Measurements from ENCODE around the gene RPS5.
"Not testable (repeated sequence)": the region's sequence is repeated elsewhere in the genome, so short reads cannot be mapped to it uniquely, and the experiment has no call there.

RPS5 gene

GRCh38 chr19:58386576-58387337, at the start of gene RPS5:
Gene RPS5 (plus strand): TSS chr19:58387269. CDS start chr19:58388138, 869 bp downstream.
- peak; percentile 93 to 97 for DNase-seq (ENCODE audit: low read depth in 1 of 2, low spot score in 1 of 2)

- no peak for DNase-seq (ENCODE audit: low read depth in 1 of 2, low spot score in 1 of 2)
Measured at GRCh38 chr19:58338336-58338735, 48.7 kb upstream of the RPS5 start.

DNA sequence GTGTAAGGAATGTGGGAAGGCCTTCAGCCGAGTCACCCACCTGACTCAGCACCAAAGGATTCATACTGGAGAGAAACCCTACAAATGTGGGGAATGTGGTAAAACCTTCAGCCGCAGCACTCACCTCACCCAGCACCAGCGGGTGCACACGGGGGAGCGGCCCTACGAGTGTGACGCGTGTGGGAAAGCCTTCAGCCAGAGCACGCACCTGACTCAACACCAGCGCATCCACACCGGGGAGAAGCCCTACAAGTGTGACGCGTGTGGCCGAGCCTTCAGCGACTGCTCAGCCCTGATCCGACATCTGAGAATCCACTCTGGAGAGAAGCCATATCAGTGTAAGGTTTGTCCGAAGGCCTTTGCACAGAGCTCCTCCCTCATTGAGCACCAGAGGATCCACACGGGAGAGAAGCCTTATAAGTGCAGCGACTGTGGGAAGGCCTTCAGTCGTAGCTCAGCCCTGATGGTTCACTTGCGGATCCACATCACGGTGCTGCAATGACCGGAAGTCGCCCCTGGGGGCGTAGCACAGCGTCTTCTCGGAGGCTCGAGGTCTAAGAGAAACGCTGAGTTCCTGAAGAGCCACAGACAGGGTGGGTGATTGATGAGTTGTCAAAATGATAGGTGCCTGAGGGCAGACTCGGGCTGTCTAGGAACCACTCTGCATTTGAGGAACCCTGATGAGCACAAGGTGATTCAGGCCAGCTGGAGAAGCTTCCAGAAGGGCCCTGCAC, 48.1 kb upstream of the RPS5 start:
- no peak for DNase-seq (ENCODE audit: low read depth in 1 of 2, low spot score in 1 of 2)

DNA sequence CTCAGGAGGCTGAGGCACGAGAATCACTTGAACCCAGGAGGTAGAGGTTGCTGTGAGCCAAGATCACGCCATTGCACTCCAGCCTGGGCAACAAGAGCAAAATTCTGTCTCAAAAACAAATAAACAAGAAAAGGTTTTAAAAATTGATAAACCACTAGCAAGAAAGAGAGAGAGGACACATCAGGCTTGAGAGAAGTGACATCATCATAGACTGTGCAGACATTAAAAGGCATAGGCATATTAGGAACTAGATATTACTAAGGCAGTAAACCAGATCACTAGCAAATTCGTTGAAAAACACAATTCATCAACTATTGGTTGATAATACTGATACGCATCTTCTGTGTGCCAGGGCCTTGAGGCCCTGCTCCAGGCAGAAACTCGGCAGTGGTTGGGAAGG, 41.5 kb upstream of the RPS5 start:
- no peak for DNase-seq (ENCODE audit: low read depth in 1 of 2, low spot score in 1 of 2)

- peak; percentile 42 to 52 for DNase-seq (ENCODE audit: low read depth in 1 of 2, low spot score in 1 of 2)
Measured at GRCh38 chr19:58346961-58347929, 39.8 kb upstream of the RPS5 start.

GRCh38 chr19:58348080-58348479, 39.0 kb upstream of the RPS5 start:
- not testable (repeated sequence) for DNase-seq (ENCODE audit: low read depth in 1 of 2, low spot score in 1 of 2)

GRCh38 chr19:58349590-58349989, 37.5 kb upstream of the RPS5 start:
- no peak for DNase-seq (ENCODE audit: low read depth in 1 of 2, low spot score in 1 of 2)

GRCh38 chr19:58350001-58350861, 36.8 kb upstream of the RPS5 start:
- DNase-seq (ENCODE audit: low read depth in 1 of 2, low spot score in 1 of 2) = no peak

GRCh38 chr19:58350871-58351557, 36.1 kb upstream of the RPS5 start:
- no peak for DNase-seq (ENCODE audit: low read depth in 1 of 2, low spot score in 1 of 2)

- no peak for DNase-seq (ENCODE audit: low read depth in 1 of 2, low spot score in 1 of 2)
Measured at GRCh38 chr19:58351558-58351878, 35.6 kb upstream of the RPS5 start.

DNA sequence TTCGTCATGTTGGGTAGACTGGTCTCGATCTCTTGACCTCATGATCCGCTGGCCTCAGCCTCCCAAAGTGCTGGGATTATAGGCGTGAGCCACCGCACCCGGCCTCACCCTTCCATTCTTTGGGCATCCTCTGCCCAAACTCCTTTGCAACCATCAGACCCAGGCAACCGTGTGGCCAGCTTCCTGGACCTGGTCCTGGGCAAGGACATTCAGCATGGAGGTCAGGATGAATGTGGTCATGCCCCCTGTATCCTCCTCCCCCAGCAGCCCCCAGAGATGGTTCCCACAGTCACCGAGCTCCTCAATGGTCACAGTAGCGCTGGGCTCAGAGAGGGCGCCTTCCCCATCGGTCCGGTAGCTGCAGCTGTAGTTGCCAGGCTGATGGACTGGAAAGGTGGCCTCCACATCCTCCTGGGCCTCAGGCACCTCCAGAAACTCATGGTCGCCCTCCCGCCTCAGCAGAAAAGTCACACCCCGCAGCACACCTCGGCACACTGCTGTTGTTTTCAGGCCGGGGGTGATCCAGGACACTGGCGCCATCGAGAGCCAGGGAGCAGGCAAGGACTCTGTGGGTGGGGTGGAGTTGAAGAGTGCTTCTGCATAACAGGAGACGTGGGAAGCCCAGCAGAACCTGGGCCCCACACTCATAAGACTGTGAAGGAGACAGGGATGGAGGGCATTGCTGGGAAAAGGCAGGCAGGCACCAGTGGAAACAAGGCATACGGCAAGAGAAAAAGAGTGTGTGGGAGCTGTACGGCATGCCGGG, 34.9 kb upstream of the RPS5 start:
- no peak for DNase-seq (ENCODE audit: low read depth in 1 of 2, low spot score in 1 of 2)

DNA sequence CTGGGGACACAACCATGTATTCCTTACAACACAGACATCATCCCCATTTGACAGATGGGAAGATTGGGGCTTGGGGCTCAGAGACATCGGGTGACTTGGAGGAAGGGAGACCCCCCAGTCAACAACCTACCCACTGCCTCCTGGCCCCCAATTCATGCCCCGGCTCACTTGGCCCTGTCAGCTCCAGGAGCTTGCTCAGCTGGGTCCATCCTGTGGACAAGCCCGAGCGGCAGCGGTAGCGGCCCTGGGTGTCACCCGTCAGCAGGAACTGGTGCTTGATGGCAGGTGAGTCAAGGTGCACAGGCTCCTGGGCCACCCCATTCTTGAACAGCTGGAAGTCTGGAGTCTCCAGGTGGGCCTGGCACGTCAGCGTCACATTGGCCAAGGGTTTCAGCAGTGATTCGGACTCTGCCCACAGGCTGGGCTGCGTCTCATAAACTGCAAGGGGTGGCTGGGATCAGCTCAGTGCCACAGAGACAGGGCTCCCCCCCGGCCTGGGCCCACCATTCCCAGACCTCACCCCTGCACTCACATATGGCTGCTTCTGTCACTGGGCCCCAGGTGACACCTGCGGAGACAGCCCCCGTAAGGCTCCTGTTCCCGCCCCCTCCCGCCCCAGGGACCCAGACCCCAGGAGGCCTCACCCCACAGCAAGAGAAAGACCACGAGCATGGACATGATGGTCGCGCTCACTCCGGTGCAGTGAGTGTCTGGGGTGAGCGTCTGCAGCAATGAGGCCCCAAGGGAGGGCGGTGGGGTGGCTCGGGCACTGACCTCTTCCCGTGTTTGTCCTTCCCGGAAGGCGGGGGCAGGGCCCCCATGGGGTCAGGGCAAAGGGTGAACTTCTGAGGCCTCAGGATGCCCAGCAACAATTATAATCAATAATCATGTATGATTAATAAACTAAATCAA, 34.1 kb upstream of the RPS5 start, which contains the start of gene A1BG:
Gene A1BG, minus strand, starts transcription at position 733 of the 912 bp plus-strand sequence. Its CDS starts 55 bp downstream, at position 678.
- no peak for DNase-seq (ENCODE audit: low read depth in 1 of 2, low spot score in 1 of 2)

DNA sequence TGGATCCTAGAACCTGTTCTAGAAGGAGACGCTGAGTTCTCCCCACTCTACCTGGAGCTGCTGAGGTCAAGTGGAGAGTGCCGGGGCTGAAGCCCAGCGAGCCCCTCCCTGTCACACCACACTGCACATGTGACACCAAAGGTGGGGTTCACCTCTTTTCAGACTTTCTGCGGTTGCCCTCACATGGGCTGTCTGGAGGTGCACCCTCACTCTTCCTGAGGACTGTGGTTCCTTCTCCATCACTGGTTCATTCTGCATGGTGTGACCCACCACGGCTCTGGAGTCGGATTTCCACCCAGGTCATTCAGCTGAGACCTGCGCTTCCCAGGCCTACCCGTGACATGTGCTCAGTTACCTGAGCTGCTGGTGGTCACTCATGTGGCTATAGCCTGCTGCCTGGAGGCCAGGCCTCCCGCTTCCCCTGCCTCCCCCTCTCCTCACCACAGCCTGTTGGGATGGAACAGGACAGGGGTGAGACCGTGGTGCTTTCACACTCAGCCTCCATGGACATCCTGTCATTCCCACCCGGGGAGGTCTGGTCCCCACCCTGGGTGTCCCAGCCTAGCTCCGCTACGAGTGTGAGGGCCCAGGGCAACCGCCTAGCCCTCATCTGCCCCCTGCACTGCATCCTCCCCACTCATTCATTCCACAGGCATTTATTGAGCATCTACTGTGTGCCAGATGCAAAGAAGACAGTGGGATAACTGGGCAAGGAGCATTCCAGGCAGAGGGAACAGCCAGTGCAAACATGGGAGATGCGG, 33.2 kb upstream of the RPS5 start:
- no peak for DNase-seq (ENCODE audit: low read depth in 1 of 2, low spot score in 1 of 2)

DNA sequence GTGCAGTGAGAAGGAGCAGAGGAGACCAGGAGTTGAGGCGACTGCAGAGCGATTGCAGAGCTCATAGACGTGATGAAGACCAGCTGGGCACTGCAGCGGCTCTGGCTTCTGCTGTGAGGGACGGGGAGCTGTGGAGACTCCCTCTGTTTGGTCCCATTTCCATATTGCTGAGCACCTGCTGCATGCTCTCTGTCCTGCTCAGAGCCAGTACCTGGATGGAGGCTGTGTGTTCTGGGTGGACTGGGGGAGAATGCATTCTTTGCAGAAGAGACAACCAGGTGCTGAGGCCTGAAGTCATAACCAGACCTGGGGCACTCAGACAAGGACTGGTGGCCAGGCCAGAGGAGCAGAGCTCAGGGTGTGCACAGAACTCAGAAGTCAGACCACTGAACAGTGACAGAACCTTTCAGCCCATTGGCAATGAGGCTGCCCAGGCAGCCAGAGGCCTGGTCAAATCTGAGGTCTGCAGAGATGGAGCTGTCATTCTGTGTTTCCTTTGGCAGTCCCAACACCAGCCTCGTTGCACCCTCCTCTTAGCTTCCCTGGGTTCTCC, 32.5 kb upstream of the RPS5 start:
- no peak for DNase-seq (ENCODE audit: low read depth in 1 of 2, low spot score in 1 of 2)

- no peak for DNase-seq (ENCODE audit: low read depth in 1 of 2, low spot score in 1 of 2)
Measured at GRCh38 chr19:58355215-58355796, 31.8 kb upstream of the RPS5 start.

GRCh38 chr19:58355908-58356765, 30.9 kb upstream of the RPS5 start:
- no peak for DNase-seq (ENCODE audit: low read depth in 1 of 2, low spot score in 1 of 2)

Measured in activated CD4-positive, alpha-beta T cell treated with anti-CD3 and anti-CD28 coated beads, Interleukin-2, amount 50 U/mL, for 24 hours (primary cell).